Stimulated activated CD8-positive, alpha-beta memory T cell treated with anti-CD3 and anti-CD28 coated beads, Interleukin-12 subunit alpha, Interleukin-12 subunit beta, amount 100 ng/mL, for 4 hours (primary cell): ENCODE results near the gene POU2F2.
"Not testable (repeated sequence)": the region's sequence is repeated elsewhere in the genome, so short reads cannot be mapped to it uniquely, and the experiment has no call there.

Experiments
- DNase-seq: peaks from one replicate; pipeline ENCODE4 v3.0.0-alpha.2; 2020; ENCODE audit warnings: low read depth

The POU2F2 gene

GRCh38 chr19:42100241-42100640 is 32.0 kb downstream of the POU2F2 start:
- not testable (repeated sequence) for DNase-seq

GRCh38 chr19:42099336-42099925 is 32.8 kb downstream of the POU2F2 start:
- DNase-seq, result no peak

- no peak for DNase-seq
Measured at GRCh38 chr19:42098781-42099180, 33.5 kb downstream of the POU2F2 start.

GRCh38 chr19:42097461-42097860 is 34.8 kb downstream of the POU2F2 start:
- DNase-seq, result no peak

GRCh38 chr19:42096255-42096837 is 35.9 kb downstream of the POU2F2 start:
- no peak for DNase-seq

- DNase-seq, result no peak
Measured at GRCh38 chr19:42095814-42096230, 36.4 kb downstream of the POU2F2 start.

- DNase-seq, result no peak
Measured at GRCh38 chr19:42095142-42095813, 37.0 kb downstream of the POU2F2 start.

GRCh38 chr19:42093926-42094325 is 38.3 kb downstream of the POU2F2 start:
- DNase-seq, result no peak

- no peak for DNase-seq
Measured at GRCh38 chr19:42093505-42093904, 38.7 kb downstream of the POU2F2 start.

GRCh38 chr19:42092350-42092749 is 39.9 kb downstream of the POU2F2 start:
- DNase-seq, result no peak

- no peak for DNase-seq
Measured at GRCh38 chr19:42091742-42092141, 40.5 kb downstream of the POU2F2 start.

- DNase-seq, result no peak
Measured at GRCh38 chr19:42091300-42091699, 40.9 kb downstream of the POU2F2 start.

- no peak for DNase-seq
Measured at GRCh38 chr19:42090672-42091071, 41.6 kb downstream of the POU2F2 start.

GRCh38 chr19:42089772-42090171 is 42.5 kb downstream of the POU2F2 start:
- no peak for DNase-seq

- DNase-seq, result no peak
Measured at GRCh38 chr19:42089191-42089750, 43.0 kb downstream of the POU2F2 start.

- no peak for DNase-seq
Measured at GRCh38 chr19:42088471-42089190, 43.6 kb downstream of the POU2F2 start.

- DNase-seq, result no peak
Measured at GRCh38 chr19:42086770-42087550, 45.3 kb downstream of the POU2F2 start.

GRCh38 chr19:42086188-42086736 is 46.0 kb downstream of the POU2F2 start:
- DNase-seq, result no peak

- no peak for DNase-seq
Measured at GRCh38 chr19:42083537-42083936, 48.7 kb downstream of the POU2F2 start.

- no peak for DNase-seq
Measured at GRCh38 chr19:42081584-42082203, 50.6 kb downstream of the POU2F2 start.

- no peak for DNase-seq
Measured at GRCh38 chr19:42080764-42081375, 51.4 kb downstream of the POU2F2 start.
